Kasumi-1 (cell line): ENCODE data around the gene NR3C2.

ENCODE experiments used
- DNase-seq, 2 experiments: peaks; one replicate each; lab custom pipeline; 2025; lab: John Stamatoyannopoulos, UW

NR3C2 gene

GRCh38 chr4:148263802-148264201 is 178.4 kb downstream of the NR3C2 start:
- no peak for DNase-seq

GRCh38 chr4:148263127-148263526 is 179.1 kb downstream of the NR3C2 start:
- DNase-seq = no peak

GRCh38 chr4:148261848-148262247 is 180.4 kb downstream of the NR3C2 start:
- no peak for DNase-seq

- no peak for DNase-seq
These were observed 182.4 kb downstream of the NR3C2 start for GRCh38 chr4:148259841-148260240.

GRCh38 chr4:148258535-148258934 is 183.7 kb downstream of the NR3C2 start:
- no peak for DNase-seq

GRCh38 chr4:148255344-148255720 is 186.9 kb downstream of the NR3C2 start:
- DNase-seq = no peak

GRCh38 chr4:148254621-148255343 is 187.4 kb downstream of the NR3C2 start:
- DNase-seq = no peak

GRCh38 chr4:148253768-148254167 is 188.4 kb downstream of the NR3C2 start:
- DNase-seq = no peak

GRCh38 chr4:148248824-148249223 is 193.4 kb downstream of the NR3C2 start:
- no peak for DNase-seq

GRCh38 chr4:148245015-148245414 is 197.2 kb downstream of the NR3C2 start:
- no peak for DNase-seq

- no peak for DNase-seq
These were observed 198.4 kb downstream of the NR3C2 start for GRCh38 chr4:148243837-148244236.

- no peak for DNase-seq
These were observed 202.0 kb downstream of the NR3C2 start for GRCh38 chr4:148240241-148240640.

GRCh38 chr4:148239494-148239985 is 202.7 kb downstream of the NR3C2 start:
- DNase-seq = no peak

GRCh38 chr4:148238811-148239493 is 203.3 kb downstream of the NR3C2 start:
- no peak for DNase-seq

- no peak for DNase-seq
These were observed 204.1 kb downstream of the NR3C2 start for GRCh38 chr4:148238086-148238485.

- no peak for DNase-seq
These were observed 206.4 kb downstream of the NR3C2 start for GRCh38 chr4:148235809-148236208.

GRCh38 chr4:148229798-148230197 is 212.4 kb downstream of the NR3C2 start:
- DNase-seq = no peak

- DNase-seq = no peak
These were observed 213.2 kb downstream of the NR3C2 start for GRCh38 chr4:148229028-148229427.

- no peak for DNase-seq
These were observed 215.1 kb downstream of the NR3C2 start for GRCh38 chr4:148227147-148227546.

- DNase-seq = no peak
These were observed 215.9 kb downstream of the NR3C2 start for GRCh38 chr4:148226341-148226740.

- DNase-seq = no peak
These were observed 216.6 kb downstream of the NR3C2 start for GRCh38 chr4:148225639-148226038.

- no peak for DNase-seq
These were observed 217.7 kb downstream of the NR3C2 start for GRCh38 chr4:148224476-148224875.

- DNase-seq = no peak
These were observed 219.1 kb downstream of the NR3C2 start for GRCh38 chr4:148222991-148223660.
